Left hindlimb (tissue), 1 donor: Measurements from ENCODE around the gene UFSP1.

ENCODE experiments used
- DNase-seq: peaks from one replicate; pipeline ENCODE4 v3.0.0-alpha.2; 2018

The UFSP1 gene

DNA sequence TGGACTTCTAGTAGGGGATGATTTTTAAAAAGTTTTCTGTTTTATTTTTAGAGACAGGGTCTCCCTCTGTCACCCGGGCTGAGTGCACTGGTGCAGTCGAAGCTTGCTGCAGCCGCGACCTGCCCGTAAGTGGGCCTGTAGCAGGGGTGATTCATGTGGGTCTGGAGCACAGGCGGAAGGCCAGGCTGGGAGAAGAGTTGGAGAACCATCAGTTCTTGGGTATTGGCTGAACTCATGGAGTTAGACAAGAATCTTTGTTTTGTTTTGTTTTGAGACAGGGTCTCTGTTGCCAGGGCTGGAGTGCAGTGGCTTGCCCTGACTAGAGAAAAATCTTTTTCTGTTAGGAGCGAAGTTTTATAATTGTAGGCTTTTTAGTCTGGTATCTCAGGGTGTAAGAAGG is 8.9 kb downstream of the UFSP1 start:
- DNase-seq = no peak

DNA sequence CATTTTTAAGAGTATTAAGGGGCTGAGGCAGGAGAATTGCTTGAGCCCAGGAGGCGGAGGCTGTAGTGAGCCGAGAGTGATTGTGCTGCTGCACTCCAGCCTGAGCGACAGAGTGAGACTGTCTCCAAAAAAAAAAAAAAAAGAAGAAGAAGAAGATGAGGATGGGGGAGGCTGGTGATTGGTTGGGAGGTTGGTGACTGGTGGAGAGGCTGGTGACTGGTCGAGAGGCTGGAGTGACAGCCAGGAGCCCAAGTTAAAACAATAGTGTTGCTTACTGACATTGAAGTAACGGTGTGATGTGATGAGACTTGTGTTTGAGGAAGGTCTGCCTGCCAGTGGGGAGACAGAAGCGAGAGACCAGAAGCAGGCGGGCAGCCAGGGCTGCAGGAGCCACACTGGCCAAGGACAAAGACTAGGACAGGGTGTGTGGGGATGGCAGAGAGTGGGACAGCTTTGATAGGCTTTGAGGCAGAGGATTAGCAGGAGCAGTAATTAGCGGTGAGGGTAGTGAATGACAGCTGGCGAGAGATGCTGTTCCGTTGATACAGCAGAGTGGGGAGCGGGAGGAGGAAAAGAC is 9.7 kb downstream of the UFSP1 start:
- no peak for DNase-seq

- DNase-seq = no peak
Observed at GRCh38 chr7:100878685-100879084, 10.8 kb downstream of the UFSP1 start.

DNA sequence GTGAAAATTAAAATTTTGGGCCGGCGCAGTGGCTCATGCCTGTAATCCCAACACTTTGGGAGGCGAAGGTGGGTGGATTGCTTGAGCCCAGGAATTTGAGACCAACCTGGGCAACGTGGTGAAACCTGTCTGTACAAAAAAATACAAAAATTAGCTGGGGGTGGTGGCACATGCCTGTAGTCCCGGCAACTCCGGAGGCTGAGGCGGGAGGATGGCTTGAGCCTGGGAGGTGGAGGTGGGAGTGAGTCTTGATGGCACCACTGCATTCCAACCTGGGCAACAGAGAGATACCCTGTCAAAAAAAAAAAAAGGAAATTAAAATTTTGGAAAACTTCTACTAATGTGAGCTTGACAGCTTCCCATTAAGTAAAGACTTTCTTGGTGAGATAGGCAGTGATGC is 11.5 kb downstream of the UFSP1 start:
- DNase-seq = no peak

- no peak for DNase-seq
Observed at GRCh38 chr7:100875356-100875751, 14.2 kb downstream of the UFSP1 start.

DNA sequence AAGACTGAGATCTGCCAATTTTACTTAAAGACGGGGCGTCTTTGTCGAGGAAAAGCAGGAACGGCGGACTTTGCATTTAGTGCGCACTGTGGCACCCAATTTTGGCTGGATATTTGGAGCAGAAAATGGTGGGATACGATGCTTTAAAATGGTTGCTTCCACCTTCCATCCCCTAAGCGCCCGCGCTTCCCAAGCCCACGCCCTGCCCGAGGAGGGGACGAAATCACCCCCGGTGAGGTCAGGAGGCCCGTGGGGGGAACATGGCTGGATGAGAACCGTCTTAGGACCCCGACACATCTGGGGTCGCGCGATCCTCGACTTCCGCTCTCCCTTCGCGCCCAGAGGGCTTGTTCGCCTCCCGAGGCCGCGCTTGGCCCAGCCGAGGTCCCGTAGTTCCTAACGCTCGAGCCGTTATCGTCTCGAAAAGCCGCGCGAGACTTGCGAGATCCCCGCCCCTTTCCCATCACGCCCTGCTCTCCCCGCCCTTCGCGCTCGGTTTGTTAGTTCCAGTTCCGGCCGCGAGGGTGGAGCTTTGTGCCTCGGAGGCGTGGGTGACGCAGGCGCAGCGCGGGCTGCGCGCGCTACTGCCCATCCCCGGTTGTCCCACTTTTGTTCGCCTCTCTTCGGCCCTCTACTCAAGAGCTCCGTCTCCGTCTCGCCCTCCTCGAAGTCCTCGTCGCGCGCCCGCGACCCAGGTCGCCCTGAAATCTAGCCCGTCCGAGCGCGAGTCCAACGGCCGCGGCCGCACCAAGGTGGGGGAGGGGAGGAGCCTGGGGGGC is 14.7 kb downstream of the UFSP1 start, which contains the start of gene SRRT:
Gene SRRT (plus strand): TSS at position 527 of the 779 bp plus-strand sequence. CDS start 488 bp downstream, outside the sequence.
- DNase-seq = peak; percentile 98

DNA sequence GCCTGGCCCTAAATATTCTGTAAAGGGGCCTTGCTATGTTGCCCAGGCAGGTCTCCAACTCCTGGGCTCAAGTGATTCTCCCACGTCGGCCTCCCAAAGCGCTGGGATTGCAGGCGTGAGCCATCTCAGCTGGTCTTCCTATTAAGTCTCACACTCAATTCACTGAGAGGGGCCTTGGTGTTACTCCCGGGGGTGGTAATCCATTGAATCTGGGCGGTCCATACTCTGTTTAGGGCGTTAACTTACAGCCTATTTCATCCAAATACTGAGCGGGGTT is 15.3 kb downstream of the UFSP1 start:
- no peak for DNase-seq

- DNase-seq = no peak
Observed at GRCh38 chr7:100873599-100874299, 15.8 kb downstream of the UFSP1 start.

DNA sequence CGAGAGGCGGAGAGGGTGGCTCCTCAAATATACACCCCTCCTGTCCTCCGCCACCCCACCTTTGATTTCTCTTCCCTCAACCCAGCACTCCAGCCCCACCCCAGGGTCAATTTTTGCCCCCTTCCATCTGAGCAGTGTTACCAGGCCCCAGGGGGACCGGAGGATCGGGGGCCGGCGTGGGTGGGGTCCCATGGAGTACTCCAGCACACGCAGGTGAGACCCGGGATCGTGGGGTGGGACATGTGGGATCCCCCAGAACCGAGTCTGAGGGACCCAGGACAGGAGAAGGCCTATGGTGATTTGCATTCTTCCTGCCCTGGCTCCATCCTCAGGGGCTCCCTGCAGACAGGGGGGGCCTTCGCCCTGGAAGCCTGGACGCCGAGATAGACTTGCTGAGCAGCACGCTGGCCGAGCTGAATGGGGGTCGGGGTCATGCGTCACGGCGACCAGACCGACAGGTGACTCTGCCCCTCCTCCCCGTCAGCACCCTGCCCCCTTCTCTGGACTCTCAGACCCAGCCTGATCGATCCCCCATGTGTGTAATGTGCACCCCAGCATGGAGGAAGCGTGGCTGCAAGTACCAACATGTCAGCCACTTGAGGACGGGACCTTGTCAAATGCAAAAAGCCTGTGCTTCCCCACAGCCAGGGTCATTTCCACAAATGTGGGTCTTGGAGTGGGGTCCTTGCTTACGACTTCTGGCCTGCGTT is 21.6 kb downstream of the UFSP1 start:
- DNase-seq = peak; percentile 42

GRCh38 chr7:100867040-100867775 is 22.3 kb downstream of the UFSP1 start, which contains the start of gene TRIP6:
TSS of gene TRIP6 (plus strand) at chr7:100867387. CDS start at chr7:100867498, 111 bp downstream.
- DNase-seq = peak; percentile 94

GRCh38 chr7:100866729-100867039 is 22.8 kb downstream of the UFSP1 start:
- no peak for DNase-seq

GRCh38 chr7:100865938-100866728 is 23.4 kb downstream of the UFSP1 start:
- peak; percentile 86 for DNase-seq

DNA sequence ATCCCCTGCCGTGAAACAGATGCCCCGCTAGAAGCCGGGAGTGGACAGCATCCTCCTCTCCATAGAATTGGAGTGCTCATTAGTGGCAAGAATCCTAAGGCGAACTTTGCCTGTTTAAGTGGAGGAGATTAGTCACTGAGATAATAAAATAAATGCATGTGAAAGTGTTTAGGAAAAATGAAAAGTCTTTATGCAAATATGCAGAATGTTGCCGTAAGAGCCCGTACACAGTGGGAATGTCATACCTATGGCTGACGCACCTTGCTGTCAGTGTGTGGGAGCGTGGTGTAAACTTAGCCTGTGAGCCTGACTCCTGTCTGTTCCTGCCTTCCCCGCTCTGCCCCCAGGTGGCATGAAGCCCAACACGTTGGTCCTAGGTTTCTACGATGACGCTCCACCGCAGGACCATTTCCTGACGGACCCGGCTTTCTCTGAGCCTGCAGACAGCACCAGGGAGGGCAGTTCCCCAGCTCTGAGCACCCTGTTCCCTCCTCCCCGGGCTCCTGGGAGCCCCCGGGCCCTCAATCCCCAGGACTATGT is 24.1 kb downstream of the UFSP1 start:
- DNase-seq = peak; percentile 52

DNA sequence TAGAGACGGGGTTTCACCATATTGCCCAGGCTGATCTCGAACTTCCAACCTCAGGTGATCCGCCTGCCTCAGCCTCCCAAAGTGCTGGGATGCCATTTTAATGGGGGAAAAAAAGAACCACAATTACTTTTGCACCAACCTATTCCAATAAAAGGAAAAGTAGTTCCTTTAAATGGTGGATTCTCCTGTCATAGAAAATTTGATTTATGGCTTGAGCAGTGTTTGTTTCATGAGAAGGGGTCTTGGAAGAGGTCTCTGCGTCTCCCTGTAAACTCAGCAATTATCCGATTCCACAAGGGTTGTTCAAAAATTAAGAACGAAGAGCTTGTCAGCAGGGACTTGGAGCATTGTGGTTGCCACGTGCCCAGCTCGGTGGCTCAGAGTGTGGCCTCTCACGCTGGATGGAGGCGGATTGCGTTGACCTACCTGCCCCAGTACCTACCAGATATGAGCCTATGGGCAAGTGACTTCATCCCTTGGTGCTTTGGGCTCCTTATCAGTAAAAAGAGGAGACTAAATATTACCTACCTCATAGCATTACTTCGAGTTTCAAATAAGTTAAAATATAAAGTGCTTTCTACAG is 25.2 kb downstream of the UFSP1 start:
- DNase-seq = peak; percentile 8

GRCh38 chr7:100863406-100863950 is 26.0 kb downstream of the UFSP1 start:
- peak; percentile 36 for DNase-seq

- peak; percentile 21 for DNase-seq
Observed at GRCh38 chr7:100861616-100861985, 27.9 kb downstream of the UFSP1 start.

DNA sequence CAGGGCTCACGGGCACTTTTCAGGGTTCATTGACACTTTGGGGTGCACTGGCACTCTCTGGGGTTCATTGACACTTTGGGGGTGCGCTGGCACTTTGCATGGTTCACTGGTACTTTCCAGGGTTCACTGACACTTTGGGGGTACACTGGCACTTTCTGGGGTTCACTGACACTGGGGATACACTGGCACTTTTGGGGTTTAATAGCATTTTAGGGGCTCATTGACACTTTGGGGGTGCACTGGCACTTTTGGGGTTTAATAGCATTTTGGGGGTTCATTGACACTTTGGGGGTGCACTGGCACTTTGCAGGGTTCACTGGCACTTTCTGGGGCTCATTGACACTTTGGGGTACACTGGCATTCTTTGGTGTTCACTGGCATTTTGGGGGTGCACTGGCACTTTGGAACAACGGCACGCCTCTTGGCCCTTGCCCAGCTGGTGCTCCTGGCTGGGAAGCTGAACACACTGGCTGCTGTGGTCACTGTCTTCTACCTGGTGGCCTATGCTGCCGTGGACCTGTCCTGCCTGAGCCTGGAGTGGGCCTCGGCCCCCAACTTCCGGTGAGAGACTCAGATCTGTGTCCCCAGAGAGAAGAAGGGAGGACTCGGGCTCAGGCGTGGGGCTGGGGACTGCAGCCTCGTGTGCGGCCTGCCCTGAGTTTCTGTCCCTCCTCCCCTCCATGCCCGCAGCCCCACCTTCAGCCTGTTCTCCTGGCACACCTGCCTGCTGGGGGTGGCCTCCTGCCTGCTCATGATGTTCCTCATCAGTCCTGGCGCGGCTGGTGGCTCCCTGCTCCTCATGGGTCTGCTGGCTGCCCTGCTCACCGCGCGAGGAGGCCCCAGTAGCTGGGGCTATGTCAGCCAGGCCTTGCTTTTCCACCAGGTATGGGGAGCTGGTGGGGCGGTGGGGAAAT is 28.6 kb downstream of the UFSP1 start:
- peak; percentile 15 for DNase-seq

DNA sequence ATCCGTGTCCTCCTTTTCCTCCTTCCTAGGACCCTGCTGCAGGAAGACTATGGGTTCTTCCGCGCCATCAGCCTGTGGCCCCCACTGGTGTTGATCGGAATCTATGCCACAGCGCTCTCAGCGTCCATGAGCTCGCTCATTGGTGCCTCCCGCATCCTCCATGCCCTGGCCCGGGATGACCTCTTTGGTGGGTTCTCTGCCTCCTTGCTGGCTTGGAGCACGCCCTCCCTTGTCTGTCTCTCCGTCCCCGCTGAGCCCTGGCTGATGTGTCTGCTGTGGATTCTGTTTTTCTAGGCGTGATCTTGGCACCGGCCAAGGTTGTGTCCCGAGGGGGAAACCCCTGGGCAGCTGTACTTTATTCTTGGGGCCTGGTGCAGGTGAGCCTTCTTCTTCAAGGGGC is 29.7 kb downstream of the UFSP1 start:
- DNase-seq = peak; percentile 28

DNA sequence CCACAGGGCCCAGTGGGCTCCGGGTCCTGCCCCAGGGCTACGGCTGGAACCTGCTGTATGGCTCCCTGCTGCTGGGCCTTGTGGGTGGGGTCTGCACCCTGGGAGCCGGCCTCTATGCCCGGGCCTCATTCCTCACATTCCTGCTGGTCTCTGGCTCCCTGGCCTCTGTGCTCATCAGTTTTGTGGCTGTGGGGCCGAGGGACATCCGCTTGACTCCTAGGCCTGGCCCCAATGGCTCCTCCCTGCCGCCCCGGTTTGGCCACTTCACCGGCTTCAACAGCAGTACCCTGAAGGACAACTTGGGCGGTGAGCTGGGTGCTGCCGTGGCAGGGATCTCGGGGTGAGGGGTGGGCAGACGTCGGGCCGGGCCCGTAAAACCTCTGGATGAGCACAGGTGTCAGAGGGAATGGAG is 32.6 kb downstream of the UFSP1 start:
- DNase-seq = peak; percentile 21

GRCh38 chr7:100855515-100855914 is 34.0 kb downstream of the UFSP1 start:
- peak; percentile 4 for DNase-seq
